ENCODE data around the gene IFITM2. TPM values are rescaled to one million over a fixed set of nuclear protein-coding genes. Genes with fewer than 3 reads are reported as not detected.

The IFITM2 gene
- total RNA-seq, 1 experiment from 2014 or later, result 4.2 TPM

- intact Hi-C loops (cut with micrococcal nuclease; ENCODE audit: unreplicated experiment), result no loop called here
- H2AFZ ChIP-seq, result no peak overlapping the region
- POLR2A ChIA-PET (ENCODE audit: unreplicated experiment), result no interaction called here
Observed at GRCh38 chr11:292211-293121, 15.2 kb upstream of the IFITM2 start.

DNA sequence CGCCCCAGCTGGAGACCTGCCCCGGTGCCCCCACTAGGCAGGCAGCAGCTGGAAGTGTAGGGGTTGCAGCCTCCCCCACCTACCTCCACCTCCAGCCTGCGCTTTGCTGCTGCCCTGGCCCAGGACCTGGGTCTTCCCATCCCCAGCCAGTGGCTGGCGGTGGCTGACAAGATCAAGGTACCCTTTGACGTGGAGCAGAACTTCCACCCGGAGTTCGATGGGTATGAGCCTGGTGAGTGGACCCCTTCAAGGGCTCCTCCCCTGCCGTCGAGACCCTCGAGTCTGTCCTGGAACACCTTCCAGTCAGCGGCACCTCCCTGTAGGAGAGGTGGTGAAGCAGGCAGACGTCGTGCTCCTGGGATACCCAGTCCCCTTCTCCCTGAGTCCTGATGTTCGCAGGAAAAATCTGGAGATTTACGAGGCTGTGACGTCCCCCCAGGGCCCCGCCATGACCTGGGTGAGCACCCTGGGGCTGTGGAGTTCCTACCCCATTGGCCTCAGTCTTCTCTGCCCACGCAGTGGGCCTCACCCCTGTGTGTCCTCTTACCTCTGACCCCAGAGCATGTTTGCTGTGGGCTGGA lies 14.3 kb upstream of the IFITM2 start:
- ChIA-PET POLR2A (ENCODE audit: unreplicated experiment) (no interaction called here), CTCF (no interaction called here)
- Histone ChIP-seq H2AFZ (no peak overlapping the region), H3K27ac (no peak overlapping the region), H3K4me3 (no peak overlapping the region), H4K20me1 (ENCODE audit: insufficient read depth) (no peaks in the 10 kb centered on the region), H3F3A (ENCODE audit: insufficient read depth, low read depth) (no peaks in the 10 kb centered on the region), H3K36me3 (ENCODE audit: low read depth) (no peaks in the 10 kb centered on the region), H3K27me3 (ENCODE audit: insufficient read depth, low read depth) (no peaks in the 10 kb centered on the region), H3K9me2 (ENCODE audit: insufficient read depth) (no peaks in the 10 kb centered on the region), H3K4me2 (no peak overlapping the region), H3K9me3 (ENCODE audit: insufficient read depth, low read depth) (no peaks in the 10 kb centered on the region), H3K4me1 (replicated peaks; ENCODE audit: insufficient read depth) (no peaks in the 10 kb centered on the region), H3K79me2 (ENCODE audit: low read depth) (no peaks in the 10 kb centered on the region)
- TF ChIP-seq CTCF (conservative IDR thresholded peaks at IDR 0.05), result no peak
- TF ChIP-seq EZH2 (IDR thresholded peaks at IDR 0.05; ENCODE audit: low read depth), result no peak
- intact Hi-C loops (cut with micrococcal nuclease; ENCODE audit: unreplicated experiment), result no loop called here
- DNase-seq, result no peak
- BruUV-seq (replicated peaks), result no TSS peak

More at GRCh38 chr11:292211-293121, 15.2 kb upstream of the IFITM2 start:
- H3K79me2 ChIP-seq (ENCODE audit: low read depth), result no peaks in the 10 kb centered on the region
- no peaks in the 10 kb centered on the region for H3K9me3 ChIP-seq (ENCODE audit: insufficient read depth, low read depth)
- TF ChIP-seq CTCF (conservative IDR thresholded peaks at IDR 0.05) (no peak), EZH2 (IDR thresholded peaks at IDR 0.05; ENCODE audit: low read depth) (no peak)
- H3F3A ChIP-seq (ENCODE audit: insufficient read depth, low read depth), result no peaks in the 10 kb centered on the region
- H3K9me2 ChIP-seq (ENCODE audit: insufficient read depth), result no peaks in the 10 kb centered on the region
- no TSS peak for BruUV-seq (replicated peaks)
- H3K27me3 ChIP-seq (ENCODE audit: insufficient read depth, low read depth), result no peaks in the 10 kb centered on the region
- no peaks in the 10 kb centered on the region for H4K20me1 ChIP-seq (ENCODE audit: insufficient read depth)
- no peaks in the 10 kb centered on the region for H3K4me1 ChIP-seq (replicated peaks; ENCODE audit: insufficient read depth)
- H3K4me3 ChIP-seq, result no peak overlapping the region
- H3K27ac ChIP-seq, result no peak overlapping the region
- DNase-seq, result no peak
- H3K4me2 ChIP-seq, result no peak overlapping the region
- H3K36me3 ChIP-seq (ENCODE audit: low read depth), result no peaks in the 10 kb centered on the region
- CTCF ChIA-PET, result no interaction called here

DNA sequence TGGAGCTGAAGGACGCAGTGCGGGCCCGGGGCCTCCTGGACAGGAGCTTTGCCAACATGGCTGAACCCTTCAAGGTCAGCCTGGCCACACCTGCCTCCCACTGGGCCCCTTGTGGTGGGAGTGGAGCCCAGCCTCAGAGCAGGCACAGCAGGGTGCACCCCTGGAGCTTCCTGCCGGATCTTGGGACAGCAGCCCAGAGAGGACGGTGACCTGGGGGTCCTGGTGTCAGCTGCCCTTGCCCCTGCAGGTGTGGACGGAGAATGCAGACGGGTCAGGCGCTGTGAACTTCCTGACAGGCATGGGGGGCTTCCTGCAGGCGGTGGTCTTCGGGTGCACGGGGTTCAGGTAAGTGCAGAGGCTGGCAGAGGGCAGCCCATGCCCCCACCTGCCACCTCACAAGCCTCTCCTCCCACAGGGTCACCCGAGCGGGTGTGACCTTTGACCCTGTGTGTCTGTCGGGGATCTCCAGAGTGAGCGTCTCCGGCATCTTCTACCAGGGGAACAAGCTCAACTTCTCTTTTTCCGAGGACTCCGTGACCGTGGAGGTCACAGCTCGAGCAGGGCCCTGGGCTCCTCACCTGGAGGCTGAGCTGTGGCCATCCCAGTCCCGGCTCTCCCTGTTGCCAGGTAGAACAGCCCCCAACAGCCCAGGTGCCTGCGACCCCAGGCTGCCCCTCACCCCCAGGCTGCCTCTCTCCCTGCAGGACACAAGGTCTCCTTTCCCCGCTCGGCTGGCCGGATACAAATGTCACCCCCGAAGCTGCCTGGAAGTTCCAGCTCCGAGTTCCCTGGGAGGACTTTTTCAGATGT lies 13.6 kb upstream of the IFITM2 start:
- ChIA-PET POLR2A (ENCODE audit: unreplicated experiment) (no interaction called here), CTCF (no interaction called here)
- no peaks in the 10 kb centered on the region for H4K20me1 ChIP-seq (ENCODE audit: insufficient read depth)
- no peak overlapping the region for H3K27ac ChIP-seq
- no peaks in the 10 kb centered on the region for H3K9me3 ChIP-seq (ENCODE audit: insufficient read depth, low read depth)
- H3K4me1 ChIP-seq (replicated peaks; ENCODE audit: insufficient read depth), result no peaks in the 10 kb centered on the region
- H3K36me3 ChIP-seq (ENCODE audit: low read depth), result no peaks in the 10 kb centered on the region
- no peak overlapping the region for H3K4me3 ChIP-seq
- BruUV-seq (replicated peaks), result no TSS peak
- intact Hi-C loops (cut with micrococcal nuclease; ENCODE audit: unreplicated experiment), result no loop called here
- no peaks in the 10 kb centered on the region for H3F3A ChIP-seq (ENCODE audit: insufficient read depth, low read depth)
- TF ChIP-seq EZH2 (IDR thresholded peaks at IDR 0.05; ENCODE audit: low read depth) (no peak), CTCF (conservative IDR thresholded peaks at IDR 0.05) (no peak)
- H2AFZ ChIP-seq, result no peak overlapping the region
- no peaks in the 10 kb centered on the region for H3K9me2 ChIP-seq (ENCODE audit: insufficient read depth)
- no peaks in the 10 kb centered on the region for H3K79me2 ChIP-seq (ENCODE audit: low read depth)
- H3K4me2 ChIP-seq, result no peak overlapping the region
- H3K27me3 ChIP-seq (ENCODE audit: insufficient read depth, low read depth), result no peaks in the 10 kb centered on the region
- no peak for DNase-seq

Data from PC-9 (cell line).